Measurements from ENCODE around the gene CPSF4.

Gene CPSF4

DNA sequence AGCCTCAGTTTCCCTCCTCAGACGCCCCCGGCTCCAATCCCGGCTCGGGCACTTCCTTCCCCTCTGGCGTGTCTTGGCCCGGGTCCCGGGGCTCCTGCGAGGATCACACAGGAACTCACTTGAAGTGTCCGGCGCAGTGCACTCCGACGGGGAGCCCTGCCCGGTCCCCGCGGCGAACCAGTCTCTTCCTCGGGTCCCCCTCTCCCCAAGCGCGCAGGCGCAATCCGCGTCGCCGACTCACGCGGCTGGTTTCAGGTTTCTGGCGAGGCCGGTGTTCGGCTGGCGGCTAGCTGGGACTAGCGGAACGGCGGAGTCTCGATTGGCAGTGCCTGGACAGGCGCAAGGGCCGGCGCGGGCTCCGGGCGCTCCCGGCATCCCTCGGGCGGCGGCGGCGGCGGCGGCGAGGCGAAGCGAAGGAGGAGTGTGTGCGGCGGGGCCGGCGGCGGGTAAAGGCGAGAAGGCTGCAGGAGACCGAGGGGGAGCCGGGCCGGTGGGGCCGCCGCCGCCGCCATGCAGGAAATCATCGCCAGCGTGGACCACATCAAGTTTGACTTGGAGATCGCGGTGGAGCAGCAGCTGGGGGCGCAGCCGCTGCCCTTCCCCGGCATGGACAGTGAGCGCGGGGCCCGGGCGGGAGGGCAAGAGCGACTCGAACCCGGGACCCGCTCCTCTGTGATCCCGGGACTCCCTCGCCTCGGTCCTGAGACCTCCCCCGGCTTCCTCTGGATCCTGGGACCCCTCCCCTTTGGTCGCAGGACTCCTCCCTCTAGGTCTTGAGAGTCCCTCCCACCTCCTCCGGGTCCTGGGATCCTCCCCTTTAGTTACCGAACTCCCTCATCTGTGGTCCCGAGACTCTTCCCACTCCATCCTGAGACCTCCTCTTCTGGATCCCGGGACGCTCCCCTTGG lies at the start of gene CPSF4, which contains the start of gene PTCD1:
Gene CPSF4, plus strand, starts transcription at position 371 of the 908 bp plus-strand sequence. Its CDS starts 140 bp downstream, at position 511.
Gene PTCD1, minus strand, starts transcription at position 226 of the 908 bp plus-strand sequence. CDS start 3,556 bp downstream, outside the sequence.
- peak; percentile 65 for DNase-seq

DNA sequence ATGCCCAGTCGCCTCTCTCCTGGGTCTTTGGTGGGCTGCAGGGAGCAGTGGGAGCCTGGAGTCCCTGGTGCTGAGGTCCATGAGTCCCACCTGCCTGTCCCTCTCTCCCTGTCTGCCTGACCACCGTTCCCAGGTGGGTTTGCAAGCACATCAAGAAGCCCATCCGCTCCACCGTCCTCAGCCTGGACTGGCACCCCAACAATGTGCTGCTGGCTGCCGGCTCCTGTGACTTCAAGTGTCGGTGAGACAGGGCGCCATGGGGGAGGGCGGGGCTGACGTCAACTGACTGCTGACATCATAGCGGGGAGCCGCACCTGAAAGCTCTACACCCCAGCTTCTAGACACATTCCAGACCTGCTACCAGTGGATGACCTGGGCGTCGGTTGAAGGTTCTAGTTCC lies 49.0 kb upstream of the CPSF4 start:
- DNase-seq, result no peak

DNA sequence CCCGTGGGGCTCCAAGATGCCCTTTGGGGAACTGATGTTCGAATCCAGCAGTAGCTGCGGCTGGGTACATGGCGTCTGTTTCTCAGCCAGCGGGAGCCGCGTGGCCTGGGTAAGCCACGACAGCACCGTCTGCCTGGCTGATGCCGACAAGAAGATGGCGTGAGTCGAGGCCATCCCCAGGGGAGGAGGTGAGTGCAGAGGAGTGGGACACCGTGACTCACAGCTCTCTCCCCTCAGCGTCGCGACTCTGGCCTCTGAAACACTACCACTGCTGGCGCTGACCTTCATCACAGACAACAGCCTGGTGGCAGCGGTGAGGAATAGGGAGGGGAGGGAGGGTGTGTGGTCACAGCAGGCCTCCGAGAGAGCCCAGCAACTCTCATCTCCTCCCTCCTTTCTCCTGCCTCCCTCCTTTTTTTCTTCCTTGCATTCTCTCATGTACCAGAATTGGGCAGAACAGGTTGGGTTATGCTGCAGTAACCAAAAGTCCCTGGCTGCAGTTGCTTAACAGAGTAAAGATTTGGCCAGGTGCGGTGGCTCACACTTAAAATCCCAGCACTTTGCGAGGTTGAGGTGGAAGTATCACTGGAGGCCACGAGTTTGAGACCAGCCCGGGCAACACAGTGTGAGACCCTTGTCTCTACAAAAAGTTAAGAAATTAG lies 47.7 kb upstream of the CPSF4 start:
- DNase-seq, result no peak

DNA sequence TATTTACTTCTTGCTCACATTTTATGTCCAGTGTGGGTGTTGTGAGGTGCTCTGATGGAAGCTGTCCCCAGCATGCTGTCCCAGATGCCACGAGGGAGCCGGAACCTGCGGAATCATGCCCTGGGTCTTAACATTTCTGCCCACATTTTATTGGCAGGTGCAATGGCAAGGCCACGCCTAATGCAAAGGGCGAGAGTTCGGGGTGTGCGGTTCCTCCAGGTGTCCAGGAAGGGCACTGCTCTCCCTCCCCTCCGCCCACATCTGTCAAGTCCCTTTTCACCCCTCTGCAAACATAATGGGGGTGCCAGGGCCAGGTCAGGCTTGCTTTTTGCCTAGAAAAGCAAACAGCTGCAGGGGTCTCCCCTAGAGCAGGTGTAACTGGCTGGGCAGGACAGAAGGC lies 46.7 kb upstream of the CPSF4 start:
- DNase-seq, result no peak

DNA sequence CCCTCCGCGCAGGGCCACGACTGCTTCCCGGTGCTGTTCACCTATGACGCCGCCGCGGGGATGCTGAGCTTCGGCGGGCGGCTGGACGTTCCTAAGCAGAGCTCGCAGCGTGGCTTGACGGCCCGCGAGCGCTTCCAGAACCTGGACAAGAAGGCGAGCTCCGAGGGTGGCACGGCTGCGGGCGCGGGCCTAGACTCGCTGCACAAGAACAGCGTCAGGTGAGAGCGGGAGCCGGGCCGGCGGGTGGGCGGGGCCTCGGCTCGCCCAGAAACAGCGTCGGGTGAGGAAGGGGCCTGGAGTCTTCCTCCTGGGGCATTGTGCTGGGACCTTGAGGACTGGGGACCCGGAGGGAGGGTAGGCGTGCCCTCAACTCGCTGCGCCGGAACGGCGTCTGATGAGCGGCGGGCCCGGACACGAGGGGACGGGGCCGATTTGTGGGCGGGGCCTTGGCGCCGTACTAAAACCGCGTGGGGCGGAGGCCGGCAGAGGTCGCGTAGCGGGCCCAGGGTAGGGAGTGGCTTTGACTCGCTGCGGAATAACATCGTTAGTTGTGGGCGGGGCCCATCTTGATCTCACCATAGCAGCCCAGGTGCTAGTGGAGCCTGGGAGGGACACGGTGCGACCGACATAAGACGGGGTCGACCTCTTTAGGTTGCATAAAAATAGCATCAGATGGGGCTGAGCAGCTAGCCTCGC lies 45.9 kb upstream of the CPSF4 start:
- peak; percentile 62 for DNase-seq

DNA sequence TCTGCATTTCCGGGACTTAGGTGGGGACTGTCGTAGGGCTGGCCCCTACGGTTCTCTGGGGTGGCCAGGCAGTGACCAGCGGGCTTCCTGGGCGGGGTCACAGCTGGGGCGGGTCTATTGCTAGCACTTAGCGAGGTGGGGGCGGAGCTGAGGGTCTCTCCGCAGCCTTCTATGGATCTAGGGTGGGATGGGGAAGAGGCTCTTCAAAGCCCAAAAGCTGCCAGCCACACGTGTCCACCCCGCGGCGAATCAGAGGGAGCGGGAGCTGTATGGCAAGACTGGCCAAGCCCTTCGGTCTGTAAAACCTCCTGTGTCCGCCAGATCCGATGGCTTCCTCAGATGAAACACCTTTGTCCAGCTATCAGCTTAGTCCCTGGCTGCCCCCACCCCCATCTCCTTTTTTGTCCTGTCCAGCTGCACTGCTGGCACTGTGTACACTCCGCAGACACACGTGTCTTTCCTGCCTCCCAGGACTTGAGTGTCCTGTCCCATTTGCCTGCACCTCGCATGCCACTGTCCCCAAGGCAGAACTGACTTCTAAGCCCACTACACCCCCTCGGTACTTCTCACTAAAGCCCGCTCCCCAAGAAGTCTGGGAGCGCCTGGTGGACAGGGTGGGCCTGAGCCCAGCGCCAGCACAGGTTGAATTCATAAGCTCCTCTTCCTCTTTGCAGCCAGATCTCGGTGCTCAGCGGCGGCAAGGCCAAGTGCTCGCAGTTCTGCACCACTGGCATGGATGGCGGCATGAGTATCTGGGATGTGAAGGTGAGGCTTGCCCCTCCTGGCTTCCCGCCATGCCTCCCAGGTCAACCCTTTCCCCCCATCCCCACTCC lies 45.2 kb upstream of the CPSF4 start:
- no peak for DNase-seq

DNA sequence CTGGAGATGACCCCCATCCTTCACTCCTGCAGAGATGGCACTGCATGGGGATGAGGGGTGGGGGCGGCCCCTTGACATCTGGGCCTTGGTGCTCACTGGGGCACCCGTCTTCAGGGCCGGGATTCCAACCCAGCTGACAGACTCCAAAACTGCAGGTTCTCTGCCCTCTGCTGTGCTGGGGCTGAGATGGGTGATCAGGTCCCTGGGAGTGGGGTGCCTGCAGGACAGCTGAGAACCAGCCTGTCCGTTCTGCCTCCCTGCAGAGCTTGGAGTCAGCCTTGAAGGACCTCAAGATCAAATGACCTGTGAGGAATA lies 44.6 kb upstream of the CPSF4 start:
- no peak for DNase-seq

DNA sequence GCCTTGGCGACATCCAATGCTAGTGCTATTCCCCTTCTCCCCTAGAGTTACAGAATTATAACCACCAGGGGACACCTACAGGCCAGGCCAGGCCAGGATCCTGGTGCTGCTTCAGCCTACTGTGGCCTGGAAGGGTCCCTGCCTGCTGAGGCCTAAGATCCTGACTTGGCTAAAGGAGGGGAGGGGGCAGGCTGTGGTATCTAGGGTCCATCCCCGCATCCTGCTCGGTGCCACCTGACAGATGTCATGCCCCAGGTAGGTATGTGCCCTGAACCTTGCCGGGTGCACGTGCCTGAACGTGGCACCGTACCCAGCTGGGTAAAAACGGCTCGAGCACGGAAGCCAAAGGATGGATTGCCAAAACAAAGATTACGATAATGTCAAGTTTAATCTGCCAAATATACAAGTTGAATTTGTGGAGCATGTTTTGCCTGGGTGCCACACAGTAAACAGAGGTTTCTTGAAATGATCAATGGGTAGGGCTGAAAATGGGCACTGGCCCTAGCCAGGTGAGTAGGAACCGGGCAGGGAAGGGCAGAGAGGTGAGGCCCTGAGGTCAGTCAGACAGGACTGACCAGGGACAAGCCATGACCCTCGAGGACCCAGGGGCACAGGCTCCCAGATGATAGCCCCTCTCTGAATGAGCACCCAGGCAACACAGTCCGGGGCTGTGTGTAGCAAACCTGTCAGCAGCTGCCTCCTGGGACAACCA lies 43.0 kb upstream of the CPSF4 start:
- no peak for DNase-seq

DNA sequence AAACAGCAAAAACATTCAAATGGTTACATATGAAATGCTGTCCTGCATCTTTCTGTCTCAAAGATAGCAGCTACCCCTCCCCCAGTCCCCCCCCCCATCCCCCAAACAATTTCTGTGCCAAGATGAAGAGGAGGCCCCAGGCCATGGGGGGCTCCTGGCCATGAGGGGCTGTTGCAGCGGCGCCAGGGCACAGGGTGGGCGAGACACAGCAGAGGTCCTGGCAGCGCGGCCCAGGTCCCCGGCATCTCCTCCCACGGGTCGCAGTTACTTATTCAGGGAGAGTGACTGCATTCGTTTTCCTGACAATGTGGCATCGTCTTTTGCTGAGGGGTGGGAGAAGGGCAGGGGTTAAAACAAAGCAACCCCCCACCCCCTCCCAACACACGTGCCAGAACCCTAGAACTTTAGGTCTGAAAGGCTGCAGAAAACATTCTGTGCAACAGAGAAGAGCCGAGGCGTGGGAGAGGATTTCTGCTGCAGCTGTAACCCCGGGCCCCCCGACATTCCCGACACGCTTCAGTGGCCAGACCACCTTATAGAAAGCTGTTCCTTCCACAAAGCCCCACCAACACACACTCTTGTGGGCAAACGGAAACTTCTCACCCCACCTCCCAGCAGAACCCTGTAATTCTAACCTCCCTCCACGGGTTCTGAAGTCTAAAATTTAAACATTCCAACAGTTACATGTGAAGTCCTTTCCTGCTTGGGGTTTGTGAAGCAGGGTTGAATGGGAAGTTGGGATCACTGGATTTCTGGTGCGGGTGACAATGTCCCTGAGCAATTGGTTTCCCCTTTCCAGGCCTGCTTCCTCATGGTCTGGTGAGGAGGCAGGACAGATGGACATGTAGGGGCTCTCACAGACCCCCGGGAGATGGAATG lies 42.1 kb upstream of the CPSF4 start:
- no peak for DNase-seq

DNA sequence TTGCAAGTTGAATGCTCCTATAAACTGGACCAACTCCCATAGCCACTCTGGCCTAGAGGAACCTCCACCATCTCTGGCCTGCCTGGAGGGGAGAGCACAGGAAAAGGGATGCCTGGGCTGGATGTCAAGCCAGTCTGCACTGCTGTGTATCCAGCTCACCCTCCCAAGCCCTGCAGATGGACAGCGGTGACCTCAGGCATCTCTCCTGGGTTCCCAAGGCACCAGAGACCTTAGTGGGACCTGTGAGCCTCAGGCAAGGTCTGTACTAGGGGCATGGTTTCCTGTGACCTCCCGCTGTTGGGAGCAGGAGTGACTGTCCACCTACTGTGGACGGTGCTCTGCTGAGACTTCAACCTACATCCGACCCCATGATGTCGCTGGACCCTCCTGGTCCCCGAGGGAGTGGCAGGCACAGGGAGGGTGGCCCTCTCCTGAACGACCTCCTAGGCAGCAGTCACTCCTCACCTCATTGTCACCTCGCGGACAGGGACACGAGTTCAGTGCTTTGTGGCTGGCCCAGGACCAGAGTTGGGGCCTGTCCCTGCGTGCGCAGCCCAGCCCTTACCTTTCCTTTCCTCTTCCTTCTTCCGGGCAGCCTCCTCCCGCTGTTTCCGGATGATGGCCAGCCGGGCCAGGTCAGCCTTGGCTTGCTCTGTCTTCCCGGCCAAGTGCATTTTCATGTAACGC lies 41.3 kb upstream of the CPSF4 start:
- no peak for DNase-seq

DNA sequence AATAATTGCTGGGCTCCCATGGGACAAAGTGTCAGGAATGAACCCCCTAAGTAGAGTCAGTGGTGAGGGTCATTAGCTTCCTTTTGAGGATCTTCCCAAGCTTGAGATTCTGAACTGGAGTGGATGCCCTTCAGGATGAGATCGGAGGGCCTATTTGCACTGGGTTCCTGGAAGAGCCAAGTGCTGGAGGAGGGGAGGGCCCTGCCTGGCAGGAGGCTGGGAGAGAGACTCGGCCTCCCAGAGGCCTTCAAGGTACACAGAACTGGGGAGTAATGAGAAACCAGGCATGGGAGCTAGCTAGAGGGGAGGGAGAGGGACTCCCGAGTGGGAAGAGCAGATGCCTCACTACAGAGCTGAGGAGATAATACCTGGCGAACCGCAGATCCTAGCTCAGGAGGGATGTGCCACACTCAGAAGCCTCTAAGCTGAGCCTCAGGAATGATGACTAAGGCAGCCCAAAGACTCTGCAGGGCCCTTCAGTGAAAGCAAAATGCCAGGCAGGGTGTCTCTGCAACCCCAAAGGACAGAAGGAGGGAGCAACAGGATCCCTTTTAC lies 39.8 kb upstream of the CPSF4 start:
- no peak for DNase-seq

DNA sequence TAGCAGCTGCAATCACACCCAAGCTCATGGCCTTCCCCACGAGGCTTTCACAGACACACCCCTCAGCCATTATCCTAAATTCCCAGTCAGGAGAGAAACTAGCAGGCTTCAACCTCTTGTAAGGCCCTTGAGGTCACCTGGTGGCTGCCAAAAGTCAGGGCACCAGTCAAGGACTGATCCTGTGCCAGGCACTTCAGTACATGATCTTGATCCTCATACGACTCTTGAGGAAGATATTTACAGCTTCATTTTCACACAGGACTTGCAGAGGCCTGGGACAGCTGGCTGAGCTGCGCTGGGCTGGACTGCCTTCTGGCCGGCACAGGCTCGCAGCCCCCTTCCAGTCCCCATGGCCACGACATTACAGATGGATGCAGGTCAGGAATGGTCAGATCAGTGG lies 39.1 kb upstream of the CPSF4 start:
- no peak for DNase-seq

DNA sequence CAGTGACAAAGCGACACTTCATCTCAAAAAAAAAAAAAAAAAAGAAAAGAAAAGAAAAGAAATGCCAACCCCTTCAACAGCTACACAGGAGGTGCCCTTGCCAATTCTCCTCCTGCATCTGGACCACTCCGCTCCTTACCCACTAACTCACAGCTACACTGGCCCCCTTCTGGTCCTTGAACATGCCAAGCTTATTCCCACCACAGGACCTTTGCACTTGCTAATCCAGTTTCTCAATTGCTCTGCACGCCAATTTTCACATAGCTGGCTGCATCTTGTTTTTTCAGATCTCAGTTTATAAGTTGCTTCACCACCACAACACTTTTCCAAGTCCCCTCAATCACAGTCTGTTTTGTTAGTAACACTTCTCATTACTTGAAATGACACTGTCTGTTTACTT lies 35.9 kb upstream of the CPSF4 start:
- no peak for DNase-seq

DNA sequence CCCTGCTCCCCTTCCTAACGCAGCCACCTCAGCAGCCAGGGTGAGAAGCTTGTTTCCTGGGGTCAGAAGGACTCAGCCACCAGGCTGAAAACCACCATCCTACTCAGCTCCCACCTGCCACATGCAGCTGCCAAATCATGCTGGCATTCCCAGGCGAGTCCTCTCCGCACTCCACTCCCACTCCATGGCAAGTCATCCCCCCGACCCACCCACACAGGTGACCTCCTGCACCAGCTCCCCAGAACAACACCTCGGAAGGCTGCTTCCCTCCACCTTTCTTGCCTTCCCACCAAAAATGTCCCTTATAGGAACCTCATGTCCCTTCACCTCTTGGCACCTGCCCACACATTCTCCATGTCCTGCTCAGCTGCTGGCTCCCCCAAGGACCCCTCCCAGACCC lies 35.0 kb upstream of the CPSF4 start:
- no peak for DNase-seq

DNA sequence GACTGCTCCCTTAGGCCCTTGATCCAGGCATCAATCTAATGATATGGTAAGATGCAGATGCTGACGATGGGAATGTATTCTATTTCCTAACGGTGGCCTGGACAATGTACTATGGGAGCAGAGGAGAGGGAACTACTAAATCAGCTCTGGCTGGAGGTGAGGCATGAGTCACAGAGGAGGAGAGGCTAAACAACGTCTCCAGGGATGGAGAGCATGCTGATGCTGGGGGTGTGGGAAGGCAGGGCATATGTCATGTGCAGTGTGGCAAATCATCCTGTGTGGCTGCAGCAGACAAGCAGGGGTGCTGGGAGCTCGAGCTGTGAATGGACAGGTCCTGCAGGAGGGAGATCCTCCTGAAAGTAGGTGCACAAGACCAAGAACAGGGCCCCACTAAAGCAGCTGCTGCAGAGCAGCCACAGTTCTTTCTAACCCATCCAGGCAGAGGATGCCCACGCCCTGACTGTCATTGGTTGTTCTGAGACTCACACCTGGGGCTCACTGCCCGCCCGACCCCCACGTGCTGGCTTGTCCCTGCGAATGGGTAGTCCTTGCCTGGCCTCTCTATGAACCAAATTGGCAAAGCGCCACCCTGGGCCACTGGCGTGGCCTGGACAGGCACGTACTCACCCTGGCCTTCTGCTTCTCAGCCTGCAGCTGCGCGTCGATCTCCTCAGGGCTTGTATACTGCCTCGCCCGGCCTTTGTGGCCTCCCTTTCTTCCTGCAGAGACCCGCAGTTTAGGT lies 34.3 kb upstream of the CPSF4 start:
- DNase-seq, result no peak

DNA sequence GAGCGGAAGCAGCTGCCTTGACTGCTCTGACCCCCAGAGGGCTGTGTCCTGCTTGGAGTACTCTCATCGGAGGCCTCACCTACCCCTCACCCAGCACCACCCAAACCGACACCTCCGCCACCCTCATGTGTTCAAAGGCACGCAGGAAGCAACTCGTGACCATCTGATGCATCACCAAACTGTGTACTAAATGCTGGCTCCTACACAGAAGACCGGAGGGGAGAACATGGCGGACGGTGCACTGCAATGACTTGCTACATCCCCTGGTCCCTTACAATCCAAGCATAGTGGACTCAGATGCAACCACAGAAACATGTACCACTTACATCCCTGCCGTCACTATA lies 33.8 kb upstream of the CPSF4 start:
- no peak for DNase-seq

DNA sequence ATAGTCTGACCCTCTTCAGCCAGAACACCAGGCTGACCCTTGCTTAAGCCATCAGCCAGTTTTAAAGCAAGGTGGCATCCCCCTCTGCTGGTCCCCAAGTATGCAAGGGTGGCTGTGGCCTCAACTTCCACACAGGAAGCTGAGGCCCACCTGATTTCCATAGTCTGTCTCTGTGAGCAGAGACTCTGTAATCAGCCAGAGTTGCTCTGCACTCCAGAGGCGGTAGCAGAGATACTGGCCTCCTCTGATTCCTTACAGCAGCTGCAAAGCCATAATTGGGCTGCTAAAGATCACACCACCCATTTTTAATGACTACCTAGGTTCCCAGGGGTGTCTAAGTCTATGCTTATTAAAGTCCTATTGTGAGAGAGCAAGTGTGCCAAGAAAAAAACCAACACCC lies 32.2 kb upstream of the CPSF4 start:
- DNase-seq, result no peak

DNA sequence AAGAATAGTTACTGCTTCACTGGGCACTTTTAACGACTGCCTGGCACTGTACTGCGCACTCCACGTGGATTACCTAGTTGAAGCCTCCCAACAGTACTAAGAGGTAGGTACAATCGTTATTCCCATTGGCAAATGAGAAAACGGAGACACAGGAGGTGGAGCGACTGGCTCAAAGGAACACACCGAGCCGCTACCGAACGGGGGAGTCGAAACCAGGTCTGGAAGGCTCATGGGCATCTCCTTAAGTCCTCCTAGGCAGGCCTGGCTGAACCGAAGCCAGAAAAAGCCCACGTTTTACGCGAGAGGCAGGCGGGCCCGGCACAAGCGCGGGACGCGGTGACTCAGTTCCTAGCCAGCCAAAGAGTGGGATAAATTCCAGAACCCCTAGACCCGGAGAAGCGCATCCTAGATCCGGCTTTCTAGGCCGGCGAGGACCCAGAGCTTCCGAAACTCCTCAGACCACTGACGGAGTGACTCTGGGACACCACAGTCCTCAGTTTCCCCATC lies 30.8 kb upstream of the CPSF4 start:
- DNase-seq, result no peak

Data from NCI-H510A (cell line).